Non-pigmented ciliary epithelial cell (primary cell): Measurements from ENCODE around the gene HTT.
A peak's percentile ranks its signal among the peaks of the same experiment; 100 is the strongest.
"Not testable (repeated sequence)": the region's sequence is repeated elsewhere in the genome, so short reads cannot be mapped to it uniquely, and the experiment has no call there.

Source experiments
- DNase-seq: peaks from one replicate; pipeline ENCODE4 v3.0.0-alpha.2; 2010; ENCODE audit warnings: low read depth

The HTT gene

GRCh38 chr4:3121596-3121995 lies 47.1 kb downstream of the HTT start:
- no peak for DNase-seq

- DNase-seq = no peak
Measured at GRCh38 chr4:3122081-3122563, 47.6 kb downstream of the HTT start.

- DNase-seq = no peak
Measured at GRCh38 chr4:3123181-3123671, 48.7 kb downstream of the HTT start.

GRCh38 chr4:3124070-3124767 lies 49.7 kb downstream of the HTT start:
- DNase-seq = no peak

- no peak for DNase-seq
Measured at GRCh38 chr4:3127112-3127511, 52.6 kb downstream of the HTT start.

- DNase-seq = no peak
Measured at GRCh38 chr4:3128058-3128457, 53.6 kb downstream of the HTT start.

- no peak for DNase-seq
Measured at GRCh38 chr4:3128976-3129375, 54.5 kb downstream of the HTT start.

- DNase-seq = no peak
Measured at GRCh38 chr4:3130201-3130600, 55.7 kb downstream of the HTT start.

- DNase-seq = no peak
Measured at GRCh38 chr4:3130826-3131225, 56.3 kb downstream of the HTT start.

GRCh38 chr4:3134201-3134600 lies 59.7 kb downstream of the HTT start:
- no peak for DNase-seq

GRCh38 chr4:3135155-3136011 lies 60.9 kb downstream of the HTT start:
- DNase-seq = no peak

GRCh38 chr4:3136454-3136853 lies 62.0 kb downstream of the HTT start:
- no peak for DNase-seq

GRCh38 chr4:3137908-3138307 lies 63.4 kb downstream of the HTT start:
- DNase-seq = no peak

- DNase-seq = no peak
Measured at GRCh38 chr4:3145234-3145924, 70.9 kb downstream of the HTT start.

GRCh38 chr4:3148926-3149325 lies 74.4 kb downstream of the HTT start:
- DNase-seq = no peak

- DNase-seq = not testable (repeated sequence)
Measured at GRCh38 chr4:3151238-3151637, 76.8 kb downstream of the HTT start.

GRCh38 chr4:3157366-3157765 lies 82.9 kb downstream of the HTT start:
- DNase-seq = no peak

- DNase-seq = no peak
Measured at GRCh38 chr4:3158841-3159240, 84.4 kb downstream of the HTT start.

- no peak for DNase-seq
Measured at GRCh38 chr4:3160438-3160837, 86.0 kb downstream of the HTT start.

GRCh38 chr4:3161044-3161443 lies 86.6 kb downstream of the HTT start:
- not testable (repeated sequence) for DNase-seq

GRCh38 chr4:3166434-3166833 lies 92.0 kb downstream of the HTT start:
- not testable (repeated sequence) for DNase-seq

GRCh38 chr4:3168029-3168428 lies 93.5 kb downstream of the HTT start:
- DNase-seq = peak; percentile 15
